H1 (cell line): ENCODE data around the gene BARX1. TPM values are rescaled to one million over a fixed set of nuclear protein-coding genes. Genes with fewer than 3 reads are reported as not detected.
A peak's percentile ranks its signal among the peaks of the same experiment; 100 is the strongest.

ENCODE experiments used
- CTCF ChIA-PET: fragments of 300-600 bp; sonication (Branson Sonifier 250); formaldehyde crosslinking; loops from one replicate; lab custom pipeline; 2021; ENCODE audit not compliant: partially characterized antibody; lab: Charles Lee
- POLR2A ChIA-PET: fragments of 300-600 bp; sonication (Branson Sonifier 250); formaldehyde crosslinking; loops from one replicate; lab custom pipeline; 2021; ENCODE audit warnings: inconsistent platforms; ENCODE audit not compliant: partially characterized antibody; lab: Charles Lee
- DNase-seq, 2 experiments: peaks; one replicate each; pipeline versions ENCODE4 v3.0.0 to v3.0.0-alpha.2; 2010 to 2022; ENCODE audit warnings: low spot score in 2 of 2, low read depth in 1 of 2, mixed read lengths in 1 of 2
- FAIRE-seq: peaks from 2 replicates; lab custom pipeline; 2011; peaks lifted over from hg19 to GRCh38; lab: Jason Lieb, UNC
- H2AFZ ChIP-seq: 2 replicates; pipeline ENCODE4 v1.8.1; 2012; ENCODE audit warnings: low read length, inconsistent platforms
- H2AK5ac ChIP-seq: 2 replicates; pipeline ENCODE4 v1.6.1; 2013; ENCODE audit warnings: low read depth, low read length
- H2BK120ac ChIP-seq: replicated peaks from 2 replicates; pipeline ENCODE3; 2013; ENCODE audit warnings: low read depth, low read length, inconsistent platforms
- H2BK12ac ChIP-seq: 2 replicates; pipeline ENCODE4 v1.6.1; 2013; ENCODE audit warnings: low read depth, low read length
- H2BK15ac ChIP-seq: 2 replicates; pipeline ENCODE4 v1.6.1; 2013; ENCODE audit warnings: low read length
- H2BK20ac ChIP-seq: 2 replicates; pipeline ENCODE4 v1.6.1; 2013; ENCODE audit warnings: low read length
- H2BK5ac ChIP-seq: 2 replicates; pipeline ENCODE4 v1.6.1; 2013; ENCODE audit warnings: low read depth, low read length
- H3K14ac ChIP-seq: 2 replicates; pipeline ENCODE4 v1.6.1; 2013; ENCODE audit warnings: inconsistent platforms; ENCODE audit not compliant: insufficient read length
- H3K18ac ChIP-seq: 2 replicates; pipeline ENCODE4 v1.6.1; 2013; ENCODE audit warnings: low read length; ENCODE audit errors: extremely low read depth
- H3K23ac ChIP-seq: 2 replicates; pipeline ENCODE4 v1.6.1; 2013; ENCODE audit warnings: inconsistent platforms; ENCODE audit not compliant: insufficient read length
- H3K23me2 ChIP-seq: 2 replicates; pipeline ENCODE4 v1.6.1; 2013; ENCODE audit warnings: low read depth, low read length
- H3K27ac ChIP-seq: 2 replicates; pipeline ENCODE4 v1.6.1; 2011; ENCODE audit warnings: low read depth, low read length, inconsistent platforms
- H3K27me3 ChIP-seq, 4 experiments: replicated peaks in 1 of 4; 1 replicate in 1 of 4; 2 replicates in 3 of 4; pipeline versions ENCODE4 v1.6.1 to v1.8.1; 2011 to 2013; ENCODE audit warnings: low read length in 3 of 4, mild to moderate bottlenecking in 3 of 4, inconsistent platforms in 2 of 4, mixed read lengths in 2 of 4, moderate library complexity in 1 of 4; ENCODE audit not compliant: control insufficient read depth in 3 of 4, insufficient read depth in 3 of 4; ENCODE audit errors: extremely low read depth in 1 of 4
- H3K36me3 ChIP-seq, 4 experiments: 2 replicates each; pipeline versions ENCODE4 v1.6.1 to v1.8.1; 2011 to 2013; ENCODE audit warnings: mild to moderate bottlenecking in 4 of 4, low read length in 3 of 4, moderate library complexity in 2 of 4, control low read depth in 1 of 4, inconsistent platforms in 1 of 4; ENCODE audit not compliant: insufficient read depth in 4 of 4, control insufficient read depth in 2 of 4
- H3K4ac ChIP-seq: replicated peaks from 2 replicates; pipeline ENCODE3; 2013; ENCODE audit warnings: low read length, low read depth, mixed read lengths, inconsistent platforms; ENCODE audit not compliant: insufficient read length
- H3K4me1 ChIP-seq, 4 experiments: replicated peaks in 1 of 4; 1 replicate in 1 of 4; 2 replicates in 3 of 4; pipeline versions ENCODE4 v1.6.1 to v1.8.1; 2011 to 2013; ENCODE audit warnings: low read length in 3 of 4, inconsistent platforms in 2 of 4, mixed read lengths in 1 of 4; ENCODE audit not compliant: insufficient read depth in 4 of 4, control insufficient read depth in 3 of 4
- H3K4me2 ChIP-seq, 2 experiments: 2 replicates each; pipeline versions ENCODE4 v1.6.1 to v1.8.1; 2011 to 2013; ENCODE audit warnings: low read depth in 2 of 2, low read length in 2 of 2, control low read depth in 1 of 2, inconsistent platforms in 1 of 2, mild to moderate bottlenecking in 1 of 2; ENCODE audit not compliant: insufficient read depth in 1 of 2
- H3K4me3 ChIP-seq, 4 experiments: fragments of 200-600, 300-600 bp in 1 of 4; sonication (generic), shearing (Covaris generic), sonication (Bioruptor Twin) in 1 of 4; 2 replicates each; pipeline versions ENCODE4 v1.5.1 to v1.8.1; 2011 to 2016; ENCODE audit warnings: low read length in 4 of 4, low read depth in 3 of 4, control low read depth in 2 of 4, inconsistent platforms in 2 of 4, mild to moderate bottlenecking in 2 of 4, mixed read lengths in 1 of 4, moderate library complexity in 1 of 4; ENCODE audit not compliant: insufficient read depth in 2 of 4; ENCODE audit errors: extremely low read depth in 1 of 4
- H3K56ac ChIP-seq: replicated peaks from 2 replicates; pipeline ENCODE3; 2013; ENCODE audit warnings: low read depth, mild to moderate bottlenecking, mixed read lengths, low read length, inconsistent platforms; ENCODE audit not compliant: insufficient read length
- H3K79me1 ChIP-seq: 2 replicates; pipeline ENCODE4 v1.6.1; 2013; ENCODE audit warnings: low read depth, low read length, control low read depth
- H3K79me2 ChIP-seq, 2 experiments: 2 replicates each; pipeline versions ENCODE4 v1.6.1 to v1.8.1; 2012 to 2013; ENCODE audit warnings: low read length in 2 of 2, mild to moderate bottlenecking in 2 of 2, inconsistent platforms in 1 of 2; ENCODE audit not compliant: insufficient read depth in 2 of 2, control insufficient read depth in 1 of 2
- H3K9ac ChIP-seq, 4 experiments: replicated peaks in 1 of 4; 1 replicate in 1 of 4; 2 replicates in 3 of 4; pipeline versions ENCODE4 v1.6.1 to v1.8.1; 2011 to 2013; ENCODE audit warnings: low read depth in 3 of 4, low read length in 3 of 4, control low read depth in 2 of 4, mild to moderate bottlenecking in 2 of 4, moderate library complexity in 2 of 4, inconsistent platforms in 1 of 4; ENCODE audit errors: extremely low read depth in 1 of 4
- H3K9me3 ChIP-seq, 2 experiments: 2 replicates each; pipeline versions ENCODE4 v1.6.1 to v1.8.1; 2012 to 2013; ENCODE audit warnings: mild to moderate bottlenecking in 2 of 2, moderate library complexity in 2 of 2, control low read depth in 1 of 2, inconsistent platforms in 1 of 2, low read depth in 1 of 2, low read length in 1 of 2, mixed read lengths in 1 of 2; ENCODE audit not compliant: insufficient read depth in 2 of 2
- H4K20me1 ChIP-seq, 2 experiments: replicated peaks in 1 of 2; 2 replicates each; pipeline versions ENCODE3 to v1.8.1; 2011 to 2013; ENCODE audit warnings: inconsistent platforms in 2 of 2, low read length in 2 of 2, mild to moderate bottlenecking in 1 of 2; ENCODE audit not compliant: insufficient read depth in 2 of 2, control insufficient read depth in 1 of 2
- H4K5ac ChIP-seq: 2 replicates; pipeline ENCODE4 v1.6.1; 2013; ENCODE audit warnings: low read length, low read depth, mixed read lengths, inconsistent platforms; ENCODE audit not compliant: insufficient read length
- H4K8ac ChIP-seq: 2 replicates; pipeline ENCODE4 v1.8.0; 2013; ENCODE audit warnings: mild to moderate bottlenecking, moderate library complexity, low read length, inconsistent platforms; ENCODE audit not compliant: insufficient read depth; ENCODE audit errors: extremely low read depth
- H4K91ac ChIP-seq: replicated peaks from 2 replicates; pipeline ENCODE3; 2013; ENCODE audit warnings: low read length, mixed read lengths, inconsistent platforms; ENCODE audit not compliant: insufficient read length
- RNF2 ChIP-seq: fragments of 200-900, 300-1000 bp; sonication (generic); IDR thresholded peaks from 2 replicates; pipeline ENCODE4 v1.7.1; 2016; ENCODE audit warnings: borderline replicate concordance, low read depth, mild to moderate bottlenecking, antibody characterized with exemption, low read length; ENCODE audit not compliant: poor library complexity, severe bottlenecking; ENCODE audit errors: missing control alignments
- WGBS, 2 experiments: shearing (Covaris generic) in 1 of 2; methylation state at CpG; one replicate each; pipeline versions ENCODE4 v1.1.6 to v1.1.7; 2013 to 2015; ENCODE audit warnings: low lambda C conversion rate in 2 of 2, mixed read lengths in 2 of 2, inconsistent platforms in 1 of 2, low coverage in 1 of 2, missing lambda C conversion rate in 1 of 2; ENCODE audit not compliant: insufficient replicate concordance in 2 of 2, insufficient coverage in 1 of 2, insufficient read length in 1 of 2; ENCODE audit errors: extremely low coverage in 1 of 2, missing lambda C conversion rate in 1 of 2; 5-methylcytosine and 5-hydroxymethylcytosine counted together
- polyA plus RNA-seq, 7 experiments: library from polyadenylated mRNA; depleted of rRNA in 3 of 7; stranded (reverse) in 5 of 7; unstranded in 2 of 7; fragments of >200 nt in 5 of 7; fragments of 200-250 nt in 2 of 7; gene quantifications; 1 replicate in 5 of 7; 2 replicates in 1 of 7; 4 replicates in 1 of 7; pipeline versions ENCODE4 v1.2.1 to v1.2.3, GENCODE V29; 2011 to 2013; ENCODE audit warnings: missing spikeins in 2 of 7, mixed read lengths in 2 of 7
- total RNA-seq: library from RNA; stranded (reverse); fragmentation: NEBNext Ultra II Directional; extraction: Animal tissue kit (Norgen Biotek cat#: 25700); gene quantifications from 2 replicates; pipeline ENCODE4 v1.2.1, GENCODE V29; 2021
- TF ChIP-seq, protein P1 (sequence below): IDR thresholded peaks from 2 replicates; pipeline ENCODE4 v1.6.1; 2012; ENCODE audit warnings: inconsistent platforms

The BARX1 gene
- total and polyA plus RNA-seq, 2 of the 8 experiments (the other 6 are each of a cell fraction or from before 2014, with no cell fraction given) = 0.79 to 2.6 TPM

DNA sequence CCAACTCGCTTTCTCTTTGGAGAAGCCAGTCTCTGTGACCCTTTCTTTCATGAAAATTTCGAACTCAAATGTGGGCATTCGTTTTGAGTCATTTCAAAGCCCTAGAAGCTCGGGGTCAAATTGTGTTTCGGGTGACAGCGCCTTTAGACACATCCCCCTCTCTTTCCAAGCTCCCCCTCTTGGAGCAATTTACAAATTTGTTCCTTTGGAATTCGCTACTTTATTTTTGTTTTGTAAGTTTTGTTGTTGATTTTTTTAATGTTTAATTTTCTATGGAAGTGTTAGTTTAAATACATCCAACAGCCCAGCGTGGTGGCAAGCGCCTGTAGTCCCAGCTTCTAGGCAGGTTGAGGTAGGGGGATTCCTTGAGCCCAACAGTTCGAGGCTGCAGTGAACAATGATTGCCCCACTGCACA lies 4.6 kb upstream of the BARX1 start:
- Histone ChIP-seq H2BK20ac (no peak overlapping the region), H3K4me1 (peaks cover 0 to 32% (median 19%) of the 10 kb centered on the region in 4 experiments; a peak in 6 of 7 replicates), H3K27me3 (peaks cover 69 to 79% (median 76%) of the 10 kb centered on the region in 4 experiments), H3K36me3 (peaks cover 0 to 8% (median 0%) of the 10 kb centered on the region in 4 experiments; a peak in 1 of 8 replicates), H3K27ac (no peak overlapping the region), H2BK15ac (no peak overlapping the region), H3K9ac (no peak overlapping the region), H2BK12ac (no peak overlapping the region), H4K20me1 (peaks cover 2 to 23% of the 10 kb centered on the region in 2 experiments), H3K9me3 (no peaks in the 10 kb centered on the region; a peak in 1 of 4 replicates), H3K56ac (no peak overlapping the region), H3K18ac (no peak overlapping the region), H3K23ac (no peak overlapping the region), H3K4ac (no peak overlapping the region), H3K79me1 (no peaks in the 10 kb centered on the region), H3K14ac (no peak overlapping the region), H4K5ac (no peak overlapping the region), H2AFZ (no peak overlapping the region), H2AK5ac (no peak overlapping the region), H3K23me2 (peaks cover 11% of the 10 kb centered on the region), H4K91ac (no peak overlapping the region), H2BK5ac (no peak overlapping the region), H4K8ac (no peak overlapping the region), H3K4me3 (peak overlapping the region in 1 of 4 experiments; percentile 52; a peak in 2 of 8 replicates), H3K79me2 (no peaks in the 10 kb centered on the region), H3K4me2 (peak overlapping the region; percentile 83 to 85; a peak in 2 of 4 replicates), H2BK120ac (no peak overlapping the region)
- FAIRE-seq (no peak), DNase-seq (no peak)
- peak; percentile 80 for TF ChIP-seq RNF2
- TF ChIP-seq, protein P1, sequence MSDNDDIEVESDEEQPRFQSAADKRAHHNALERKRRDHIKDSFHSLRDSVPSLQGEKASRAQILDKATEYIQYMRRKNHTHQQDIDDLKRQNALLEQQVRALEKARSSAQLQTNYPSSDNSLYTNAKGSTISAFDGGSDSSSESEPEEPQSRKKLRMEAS = no peak
- WGBS, 2 experiments = 8% methylated on average over 10 of the region's 10 CpGs; no CpG with 5 or more reads in 1 of the 2 experiments
- POLR2A ChIA-PET = interaction anchor here (0.6 to 4.0 kb wide), 5 partner anchors 9 to 281 kb away, joined by 3 to 20 read pairs (median 5); no protein-coding TSS in a partner anchor
- CTCF ChIA-PET = interaction anchor here (0.6 to 11.8 kb wide), 9 partner anchors 12 to 278 kb away, joined by 3 to 146 read pairs (median 3); no protein-coding TSS in a partner anchor
